H9 (cell line): Measurements from ENCODE around the gene RTL5. TPM values are rescaled to one million over a fixed set of nuclear protein-coding genes. Genes with fewer than 3 reads are reported as not detected.

Source experiments
- DNase-seq: peaks from one replicate; pipeline ENCODE4 v3.0.0-alpha.2; 2017
- H2AFZ ChIP-seq: one replicate; pipeline ENCODE4 v1.6.1; 2013; ENCODE audit warnings: mild to moderate bottlenecking, low read length, control low read depth, moderate library complexity
- H2AK5ac ChIP-seq: 2 replicates; pipeline ENCODE4 v1.6.1; 2013; ENCODE audit warnings: low read length, control low read depth, mixed read lengths; ENCODE audit not compliant: insufficient read length
- H2BK120ac ChIP-seq: one replicate; pipeline ENCODE4 v1.6.1; 2013; ENCODE audit warnings: low read depth, mild to moderate bottlenecking, low read length, control low read depth, inconsistent platforms; ENCODE audit not compliant: poor library complexity, severe bottlenecking
- H2BK12ac ChIP-seq: 2 replicates; pipeline ENCODE4 v1.6.1; 2013; ENCODE audit warnings: low read length, control low read depth, mixed read lengths, low read depth; ENCODE audit not compliant: insufficient read length
- H2BK15ac ChIP-seq: 2 replicates; pipeline ENCODE4 v1.6.1; 2013; ENCODE audit warnings: low read depth, low read length, control low read depth
- H2BK20ac ChIP-seq: one replicate; pipeline ENCODE4 v1.6.1; 2013; ENCODE audit warnings: low read depth, mild to moderate bottlenecking, low read length, control low read depth, inconsistent platforms; ENCODE audit not compliant: poor library complexity, severe bottlenecking
- H2BK5ac ChIP-seq: 2 replicates; pipeline ENCODE4 v1.6.1; 2013; ENCODE audit warnings: low read length, control low read depth, mixed read lengths; ENCODE audit not compliant: insufficient read length
- H3K14ac ChIP-seq: 2 replicates; pipeline ENCODE4 v1.6.1; 2013; ENCODE audit warnings: low read length, control low read depth; ENCODE audit not compliant: insufficient read depth
- H3K18ac ChIP-seq: 2 replicates; pipeline ENCODE4 v1.6.1; 2013; ENCODE audit warnings: low read depth, mild to moderate bottlenecking, mixed read lengths, low read length, control low read depth; ENCODE audit not compliant: insufficient read length
- H3K23ac ChIP-seq: 2 replicates; pipeline ENCODE4 v1.6.1; 2013; ENCODE audit warnings: low read length, control low read depth, mixed read lengths, low read depth; ENCODE audit not compliant: insufficient read length
- H3K23me2 ChIP-seq: 2 replicates; pipeline ENCODE4 v1.6.1; 2013; ENCODE audit warnings: low read depth, mild to moderate bottlenecking, mixed read lengths, low read length, control low read depth; ENCODE audit not compliant: insufficient read length, poor library complexity, severe bottlenecking
- H3K27ac ChIP-seq: 2 replicates; pipeline ENCODE4 v1.5.1; 2013; ENCODE audit warnings: low read length, control low read depth, mixed read lengths, low read depth; ENCODE audit not compliant: insufficient read length
- H3K27me3 ChIP-seq: 2 replicates; pipeline ENCODE4 v1.6.1; 2013; ENCODE audit warnings: low read length, control low read depth, inconsistent platforms; ENCODE audit not compliant: insufficient read depth
- H3K4ac ChIP-seq: 2 replicates; pipeline ENCODE4 v1.6.1; 2013; ENCODE audit warnings: low read depth, mild to moderate bottlenecking, control low read depth, inconsistent platforms, low read length, moderate library complexity
- H3K4me1 ChIP-seq: 2 replicates; pipeline ENCODE4 v1.6.1; 2013; ENCODE audit warnings: low read length, control low read depth, inconsistent platforms; ENCODE audit not compliant: insufficient read depth
- H3K4me2 ChIP-seq: 2 replicates; pipeline ENCODE4 v1.6.1; 2013; ENCODE audit warnings: low read length, control low read depth, mixed read lengths; ENCODE audit not compliant: insufficient read length, insufficient read depth
- H3K56ac ChIP-seq: 2 replicates; pipeline ENCODE4 v1.6.1; 2013; ENCODE audit warnings: low read depth, mild to moderate bottlenecking, mixed read lengths, low read length, control low read depth; ENCODE audit not compliant: insufficient read length
- H3K79me1 ChIP-seq: 2 replicates; pipeline ENCODE4 v1.6.1; 2013; ENCODE audit warnings: low read depth, mild to moderate bottlenecking, moderate library complexity, low read length, control low read depth, inconsistent platforms; ENCODE audit not compliant: insufficient read depth, poor library complexity, severe bottlenecking
- H3K79me2 ChIP-seq: 2 replicates; pipeline ENCODE4 v1.6.1; 2013; ENCODE audit warnings: low read length, control low read depth, inconsistent platforms; ENCODE audit not compliant: insufficient read depth
- H3K9ac ChIP-seq: 2 replicates; pipeline ENCODE4 v1.6.1; 2013; ENCODE audit warnings: low read length, control low read depth, mixed read lengths; ENCODE audit not compliant: insufficient read length; ENCODE audit errors: extremely low read depth
- H3K9me3 ChIP-seq: one replicate; pipeline ENCODE4 v1.6.1; 2013; ENCODE audit warnings: low read depth, low read length, inconsistent platforms; ENCODE audit not compliant: control insufficient read depth
- H3T11ph ChIP-seq: one replicate; pipeline ENCODE4 v1.6.1; 2013; ENCODE audit warnings: mild to moderate bottlenecking, low read length, control low read depth, inconsistent platforms
- H4K20me1 ChIP-seq: one replicate; pipeline ENCODE4 v1.6.1; 2013; ENCODE audit not compliant: control insufficient read depth, insufficient read length, insufficient read depth
- H4K5ac ChIP-seq: 2 replicates; pipeline ENCODE4 v1.6.1; 2013; ENCODE audit warnings: low read depth, mild to moderate bottlenecking, mixed read lengths, low read length, control low read depth; ENCODE audit not compliant: insufficient read length
- H4K8ac ChIP-seq: replicated peaks from 2 replicates; pipeline ENCODE4 v1.6.1; 2013; ENCODE audit warnings: low read length, control low read depth, mixed read lengths, low read depth; ENCODE audit not compliant: insufficient read length
- H4K91ac ChIP-seq: 2 replicates; pipeline ENCODE4 v1.6.1; 2013; ENCODE audit warnings: low read depth, mild to moderate bottlenecking, moderate library complexity, mixed read lengths, low read length, control low read depth; ENCODE audit not compliant: insufficient read length
- H3K27ac Mint-ChIP-seq, 3 experiments: 2 replicates in 2 of 3; 3 replicates in 1 of 3; pipeline ENCODE4 v1.8.0; 2020 to 2021; ENCODE audit warnings: mixed read lengths in 3 of 3, mild to moderate bottlenecking in 1 of 3, moderate library complexity in 1 of 3
- H3K27me3 Mint-ChIP-seq: 2 replicates; pipeline ENCODE4 v1.8.0; 2021; ENCODE audit warnings: low read depth, mild to moderate bottlenecking, moderate library complexity, mixed read lengths
- H3K36me3 Mint-ChIP-seq, 3 experiments: 2 replicates in 2 of 3; 3 replicates in 1 of 3; pipeline ENCODE4 v1.8.0; 2020 to 2021; ENCODE audit warnings: low read depth in 3 of 3, mixed read lengths in 3 of 3; ENCODE audit not compliant: insufficient read depth in 1 of 3
- H3K4me1 Mint-ChIP-seq, 2 experiments: 2 replicates each; pipeline ENCODE4 v1.8.0; 2020; ENCODE audit warnings: mixed read lengths in 2 of 2
- H3K4me3 Mint-ChIP-seq, 2 experiments: 2 replicates in 1 of 2; 3 replicates in 1 of 2; pipeline ENCODE4 v1.8.0; 2020 to 2021; ENCODE audit warnings: mild to moderate bottlenecking in 2 of 2, mixed read lengths in 2 of 2, moderate library complexity in 1 of 2
- H3K9me3 Mint-ChIP-seq, 2 experiments: 2 replicates in 1 of 2; 3 replicates in 1 of 2; pipeline ENCODE4 v1.8.0; 2020; ENCODE audit warnings: mild to moderate bottlenecking in 2 of 2, mixed read lengths in 2 of 2, moderate library complexity in 1 of 2
- WGBS: extraction: QIAGEN DNeasy Blood & Tissue Kit; methylation state at CpG from one replicate; pipeline ENCODE4 v1.1.7; 2013; ENCODE audit warnings: missing lambda C conversion rate, low lambda C conversion rate, mixed read lengths; ENCODE audit not compliant: insufficient read length; ENCODE audit errors: extremely low coverage; 5-methylcytosine and 5-hydroxymethylcytosine counted together
- total RNA-seq: library from RNA; stranded (reverse); gene quantifications from 2 replicates; pipeline ENCODE4 v1.2.1, GENCODE V29; 2021
- TF ChIP-seq, protein P1 (sequence below): fragments of 200-600 bp; sonication (generic); conservative IDR thresholded peaks from 3 replicates; pipeline ENCODE4 v1.8.0; 2021; ENCODE audit warnings: antibody characterized with exemption, mild to moderate bottlenecking

The RTL5 gene
- total RNA-seq, 1 experiment from 2014 or later = 1.2 TPM

DNA sequence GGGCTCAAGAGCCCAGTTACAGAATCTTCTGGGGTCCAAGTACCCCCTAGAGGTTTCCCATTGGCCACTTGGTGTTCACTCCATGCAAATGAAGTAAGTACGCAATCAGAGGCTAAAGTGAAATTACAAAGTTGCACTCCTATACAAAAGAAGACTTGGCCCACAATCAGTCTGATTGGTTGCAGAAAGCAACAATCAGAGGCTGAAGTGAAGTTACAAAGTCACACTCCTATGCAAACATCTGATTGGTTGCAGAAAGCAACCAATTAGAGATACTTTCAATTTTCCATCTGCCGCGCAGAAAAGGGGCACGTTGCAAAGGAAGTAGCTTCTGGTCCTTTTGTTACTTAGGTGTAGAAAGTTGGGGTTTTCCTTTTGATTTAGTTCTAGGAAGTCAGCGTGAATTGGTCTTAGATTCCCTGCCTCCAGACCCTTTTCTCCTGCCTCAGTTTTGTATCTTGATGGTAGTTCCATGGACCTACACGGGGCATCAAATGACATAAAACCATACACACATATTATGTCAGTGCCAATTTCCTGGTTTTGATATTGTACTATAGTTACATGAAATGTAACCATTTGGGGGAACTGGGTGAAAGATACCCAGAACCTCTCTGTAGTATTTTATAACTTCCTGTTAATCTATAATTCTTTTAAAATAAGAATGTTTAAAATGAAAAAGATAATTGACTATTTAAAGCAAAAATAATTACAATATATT is 37.5 kb upstream of the RTL5 start:
- H3K4me2 ChIP-seq = no peak overlapping the region
- no peaks in the 10 kb centered on the region; the same call in 1 of the 2 replicates for H3K27me3 ChIP-seq
- no peak overlapping the region for H4K91ac ChIP-seq
- no peaks in the 10 kb centered on the region for H3K23me2 ChIP-seq
- Mint-ChIP-seq H3K27me3 (peaks cover 14% of the 10 kb centered on the region), H3K27ac (no peak overlapping the region), H3K36me3 (no peaks in the 10 kb centered on the region; a peak in 1 of 7 replicates), H3K9me3 (peaks cover 54 to 60% of the 10 kb centered on the region in 2 experiments), H3K4me3 (no peak overlapping the region), H3K4me1 (no peaks in the 10 kb centered on the region)
- no peak overlapping the region for H3K27ac ChIP-seq
- H3K23ac ChIP-seq = no peak overlapping the region
- no peak for DNase-seq
- H3K79me2 ChIP-seq = no peaks in the 10 kb centered on the region
- no peak overlapping the region for H3K9ac ChIP-seq
- no peaks in the 10 kb centered on the region for H4K20me1 ChIP-seq
- H3K9me3 ChIP-seq = peaks cover 3% of the 10 kb centered on the region
- no peak overlapping the region for H2BK120ac ChIP-seq
- no peak overlapping the region for H2BK20ac ChIP-seq
- no peak overlapping the region for H4K8ac ChIP-seq
- no peaks in the 10 kb centered on the region for H3K79me1 ChIP-seq
- H3T11ph ChIP-seq = no peak overlapping the region
- H3K4me1 ChIP-seq = no peaks in the 10 kb centered on the region
- H4K5ac ChIP-seq = no peak overlapping the region
- no peak overlapping the region for H3K56ac ChIP-seq
- H2BK5ac ChIP-seq = no peak overlapping the region
- no peak overlapping the region for H2BK15ac ChIP-seq
- H3K18ac ChIP-seq = no peak overlapping the region
- no peak overlapping the region for H3K14ac ChIP-seq
- no peak overlapping the region for H2AK5ac ChIP-seq
- H2AFZ ChIP-seq = no peak overlapping the region
- no peak overlapping the region for H2BK12ac ChIP-seq
- no peak overlapping the region for H3K4ac ChIP-seq
- TF ChIP-seq, protein P1, sequence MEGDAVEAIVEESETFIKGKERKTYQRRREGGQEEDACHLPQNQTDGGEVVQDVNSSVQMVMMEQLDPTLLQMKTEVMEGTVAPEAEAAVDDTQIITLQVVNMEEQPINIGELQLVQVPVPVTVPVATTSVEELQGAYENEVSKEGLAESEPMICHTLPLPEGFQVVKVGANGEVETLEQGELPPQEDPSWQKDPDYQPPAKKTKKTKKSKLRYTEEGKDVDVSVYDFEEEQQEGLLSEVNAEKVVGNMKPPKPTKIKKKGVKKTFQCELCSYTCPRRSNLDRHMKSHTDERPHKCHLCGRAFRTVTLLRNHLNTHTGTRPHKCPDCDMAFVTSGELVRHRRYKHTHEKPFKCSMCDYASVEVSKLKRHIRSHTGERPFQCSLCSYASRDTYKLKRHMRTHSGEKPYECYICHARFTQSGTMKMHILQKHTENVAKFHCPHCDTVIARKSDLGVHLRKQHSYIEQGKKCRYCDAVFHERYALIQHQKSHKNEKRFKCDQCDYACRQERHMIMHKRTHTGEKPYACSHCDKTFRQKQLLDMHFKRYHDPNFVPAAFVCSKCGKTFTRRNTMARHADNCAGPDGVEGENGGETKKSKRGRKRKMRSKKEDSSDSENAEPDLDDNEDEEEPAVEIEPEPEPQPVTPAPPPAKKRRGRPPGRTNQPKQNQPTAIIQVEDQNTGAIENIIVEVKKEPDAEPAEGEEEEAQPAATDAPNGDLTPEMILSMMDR = no peak
- no CpG with 5 or more reads among the region's 6 CpGs for WGBS
